ENCODE data around the gene CELF6. TPM values are rescaled to one million over a fixed set of nuclear protein-coding genes. Genes with fewer than 3 reads are reported as not detected.

CELF6 gene
- polyA plus RNA-seq, 1 donor from 2014 or later, result 68.6 TPM

- no peak for TF ChIP-seq MXI1 (conservative IDR thresholded peaks at IDR 0.05; ENCODE audit: poor library complexity, severe bottlenecking)
- no peak for TF ChIP-seq EZH2 (IDR thresholded peaks at IDR 0.05; ENCODE audit: borderline replicate concordance, insufficient read depth, low read length, poor library complexity, severe bottlenecking)
- TF ChIP-seq EP300 (conservative IDR thresholded peaks at IDR 0.05; ENCODE audit: poor library complexity, severe bottlenecking), result no peak
- no peak for TF ChIP-seq POLR2AphosphoS5 (IDR thresholded peaks at IDR 0.05)
- no peak for TF ChIP-seq RAD21 (conservative IDR thresholded peaks at IDR 0.05)
- TF ChIP-seq CTCF (IDR thresholded peaks at IDR 0.05; ENCODE audit: poor library complexity, severe bottlenecking), result no peak
- TF ChIP-seq TAF1 (IDR thresholded peaks at IDR 0.05; ENCODE audit: low read depth), result no peak
- no peak for TF ChIP-seq SMC3 (conservative IDR thresholded peaks at IDR 0.05; ENCODE audit: poor library complexity)
- no peak for TF ChIP-seq REST (IDR thresholded peaks at IDR 0.05; ENCODE audit: borderline replicate concordance)
- Histone ChIP-seq H3K9ac (ENCODE audit: low read length) (no peak overlapping the region), H3K27ac (ENCODE audit: low read length) (no peak overlapping the region), H3K79me2 (replicated peaks; ENCODE audit: insufficient read depth, low read length) (no peaks in the 10 kb centered on the region), H3K36me3 (ENCODE audit: insufficient read depth, low read length) (no peaks in the 10 kb centered on the region), H3K4me2 (ENCODE audit: low read length) (no peak overlapping the region), H3K9me3 (ENCODE audit: low read length) (no peaks in the 10 kb centered on the region), H3F3A (ENCODE audit: insufficient read depth, low read length, poor library complexity, severe bottlenecking) (no peaks in the 10 kb centered on the region), H3K27me3 (ENCODE audit: insufficient read depth, low read depth, low read length) (no peaks in the 10 kb centered on the region), H2AFZ (ENCODE audit: low read depth, low read length) (no peak overlapping the region), H4K20me1 (ENCODE audit: insufficient read depth) (no peaks in the 10 kb centered on the region), H3K4me3 (ENCODE audit: low read length) (no peak overlapping the region), H3K9me2 (ENCODE audit: insufficient read depth, low read length) (no peaks in the 10 kb centered on the region)
Observed at GRCh38 chr15:72280751-72281150, 39.2 kb downstream of the CELF6 start.

- Histone ChIP-seq H3K4me3 (ENCODE audit: low read length) (no peak overlapping the region), H3F3A (ENCODE audit: insufficient read depth, low read length, poor library complexity, severe bottlenecking) (no peaks in the 10 kb centered on the region), H3K9me3 (ENCODE audit: low read length) (no peaks in the 10 kb centered on the region), H3K36me3 (ENCODE audit: insufficient read depth, low read length) (no peaks in the 10 kb centered on the region), H4K20me1 (ENCODE audit: insufficient read depth) (no peaks in the 10 kb centered on the region), H3K9ac (ENCODE audit: low read length) (no peak overlapping the region), H2AFZ (ENCODE audit: low read depth, low read length) (no peak overlapping the region), H3K9me2 (ENCODE audit: insufficient read depth, low read length) (no peaks in the 10 kb centered on the region), H3K4me2 (ENCODE audit: low read length) (no peak overlapping the region), H3K27me3 (ENCODE audit: insufficient read depth, low read depth, low read length) (no peaks in the 10 kb centered on the region), H3K27ac (ENCODE audit: low read length) (no peak overlapping the region), H3K79me2 (replicated peaks; ENCODE audit: insufficient read depth, low read length) (no peaks in the 10 kb centered on the region)
- TF ChIP-seq RAD21 (conservative IDR thresholded peaks at IDR 0.05) (no peak), EZH2 (IDR thresholded peaks at IDR 0.05; ENCODE audit: borderline replicate concordance, insufficient read depth, low read length, poor library complexity, severe bottlenecking) (no peak), POLR2AphosphoS5 (IDR thresholded peaks at IDR 0.05) (no peak), REST (IDR thresholded peaks at IDR 0.05; ENCODE audit: borderline replicate concordance) (no peak), EP300 (conservative IDR thresholded peaks at IDR 0.05; ENCODE audit: poor library complexity, severe bottlenecking) (no peak), SMC3 (conservative IDR thresholded peaks at IDR 0.05; ENCODE audit: poor library complexity) (no peak), CTCF (IDR thresholded peaks at IDR 0.05; ENCODE audit: poor library complexity, severe bottlenecking) (no peak), TAF1 (IDR thresholded peaks at IDR 0.05; ENCODE audit: low read depth) (no peak)
Observed at GRCh38 chr15:72278737-72279136, 41.2 kb downstream of the CELF6 start.
